Left ventricle myocardium inferior (tissue), 1 donor: ENCODE measurements around the gene CDC42BPB. TPM values are rescaled to one million over a fixed set of nuclear protein-coding genes. Genes with fewer than 3 reads are reported as not detected.

Source experiments
- DNase-seq: peaks from one replicate; pipeline ENCODE4 v3.0.0-alpha.2; 2020
- H3K27ac ChIP-seq: fragments of 200-600 bp; replicated peaks from 2 replicates; pipeline ENCODE4 v1.8.0; 2021
- H3K27me3 ChIP-seq: fragments of 200-600 bp; 2 replicates; pipeline ENCODE4 v1.8.0; 2021; ENCODE audit warnings: low read depth
- H3K36me3 ChIP-seq: fragments of 200-600 bp; 2 replicates; pipeline ENCODE4 v1.8.0; 2021
- H3K4me1 ChIP-seq: fragments of 200-600 bp; 2 replicates; pipeline ENCODE4 v1.8.0; 2021
- H3K4me3 ChIP-seq: fragments of 200-600 bp; 2 replicates; pipeline ENCODE4 v1.8.0; 2021; ENCODE audit warnings: mild to moderate bottlenecking, moderate library complexity
- H3K9me3 ChIP-seq: fragments of 200-600 bp; replicated peaks from 2 replicates; pipeline ENCODE4 v1.8.0; 2021
- CTCF ChIP-seq: fragments of 200-600 bp; IDR thresholded peaks from 2 replicates; pipeline ENCODE4 v1.8.0; 2021; ENCODE audit warnings: antibody characterized with exemption, mild to moderate bottlenecking, borderline replicate concordance
- intact Hi-C: fragments of 100-400 bp; cut with micrococcal nuclease; formaldehyde crosslinking; loops from one replicate; pipeline ENCODE4 v1.11.0; 2022
- total RNA-seq: library from RNA; stranded (reverse); fragmentation: NEBNext Ultra II Directional; extraction: Animal tissue kit (Norgen Biotek cat#: 25700); gene quantifications from one replicate; pipeline ENCODE4 v1.2.1, GENCODE V29; 2021
- donor health status: DM: no; HTN: yes; CAD: no; lungs with severe emphysema.

CDC42BPB gene
- total RNA-seq, 1 donor from 2014 or later: 67.1 TPM

- Histone ChIP-seq H3K4me3 (peak overlapping the region; percentile 51), H3K27me3 (peaks cover 68% of the 10 kb centered on the region), H3K4me1 (peaks cover 32% of the 10 kb centered on the region), H3K9me3 (no peaks in the 10 kb centered on the region), H3K27ac (no peak overlapping the region), H3K36me3 (no peaks in the 10 kb centered on the region)
- peak; percentile 64 for DNase-seq
- peak; percentile 28 for TF ChIP-seq CTCF
- intact Hi-C loops: loop anchor here (10.0 kb wide), 1 partner anchor 81 kb away; no protein-coding TSS in a partner anchor
Observed at GRCh38 chr14:103103461-103104388, 46.4 kb upstream of the CDC42BPB start.

GRCh38 chr14:103102689-103103260, 45.4 kb upstream of the CDC42BPB start:
- peaks cover 77% of the 10 kb centered on the region for H3K27me3 ChIP-seq
- DNase-seq: no peak
- H3K4me3 ChIP-seq: peak overlapping the region; percentile 51

GRCh38 chr14:103101963-103102688, 44.8 kb upstream of the CDC42BPB start:
- H3K4me3 ChIP-seq: peak overlapping the region; percentile 48
- no peak for DNase-seq
- no peak for TF ChIP-seq CTCF
- no peaks in the 10 kb centered on the region for H3K36me3 ChIP-seq
- H3K4me1 ChIP-seq: peaks cover 32% of the 10 kb centered on the region
- H3K9me3 ChIP-seq: no peaks in the 10 kb centered on the region
- intact Hi-C loops: loop anchor here (10.0 kb wide), 1 partner anchor 83 kb away; no protein-coding TSS in a partner anchor
- H3K27me3 ChIP-seq: peaks cover 84% of the 10 kb centered on the region
- no peak overlapping the region for H3K27ac ChIP-seq

More at GRCh38 chr14:103102689-103103260, 45.4 kb upstream of the CDC42BPB start:
- intact Hi-C loops: loop anchor here (10.0 kb wide), 1 partner anchor 82 kb away; no protein-coding TSS in a partner anchor
- no peak overlapping the region for H3K27ac ChIP-seq
- no peaks in the 10 kb centered on the region for H3K36me3 ChIP-seq
- TF ChIP-seq CTCF: no peak
- peaks cover 32% of the 10 kb centered on the region for H3K4me1 ChIP-seq
- H3K9me3 ChIP-seq: no peaks in the 10 kb centered on the region

GRCh38 chr14:103101257-103101962, 44.1 kb upstream of the CDC42BPB start:
- intact Hi-C loops: loop anchor here (10.0 kb wide), 1 partner anchor 83 kb away; no protein-coding TSS in a partner anchor
- DNase-seq: no peak

More at GRCh38 chr14:103101257-103101962, 44.1 kb upstream of the CDC42BPB start:
- H3K36me3 ChIP-seq: no peaks in the 10 kb centered on the region
- H3K27me3 ChIP-seq: peaks cover 85% of the 10 kb centered on the region
- no peaks in the 10 kb centered on the region for H3K9me3 ChIP-seq
- no peak for TF ChIP-seq CTCF
- H3K4me3 ChIP-seq: no peak overlapping the region
- no peak overlapping the region for H3K27ac ChIP-seq
- peaks cover 32% of the 10 kb centered on the region for H3K4me1 ChIP-seq
